ENCODE data around the gene PELI2. TPM values are rescaled to one million over a fixed set of nuclear protein-coding genes. Genes with fewer than 3 reads are reported as not detected.

Gene PELI2
- total RNA-seq, 1 donor from 2014 or later: 16.2 TPM

DNA sequence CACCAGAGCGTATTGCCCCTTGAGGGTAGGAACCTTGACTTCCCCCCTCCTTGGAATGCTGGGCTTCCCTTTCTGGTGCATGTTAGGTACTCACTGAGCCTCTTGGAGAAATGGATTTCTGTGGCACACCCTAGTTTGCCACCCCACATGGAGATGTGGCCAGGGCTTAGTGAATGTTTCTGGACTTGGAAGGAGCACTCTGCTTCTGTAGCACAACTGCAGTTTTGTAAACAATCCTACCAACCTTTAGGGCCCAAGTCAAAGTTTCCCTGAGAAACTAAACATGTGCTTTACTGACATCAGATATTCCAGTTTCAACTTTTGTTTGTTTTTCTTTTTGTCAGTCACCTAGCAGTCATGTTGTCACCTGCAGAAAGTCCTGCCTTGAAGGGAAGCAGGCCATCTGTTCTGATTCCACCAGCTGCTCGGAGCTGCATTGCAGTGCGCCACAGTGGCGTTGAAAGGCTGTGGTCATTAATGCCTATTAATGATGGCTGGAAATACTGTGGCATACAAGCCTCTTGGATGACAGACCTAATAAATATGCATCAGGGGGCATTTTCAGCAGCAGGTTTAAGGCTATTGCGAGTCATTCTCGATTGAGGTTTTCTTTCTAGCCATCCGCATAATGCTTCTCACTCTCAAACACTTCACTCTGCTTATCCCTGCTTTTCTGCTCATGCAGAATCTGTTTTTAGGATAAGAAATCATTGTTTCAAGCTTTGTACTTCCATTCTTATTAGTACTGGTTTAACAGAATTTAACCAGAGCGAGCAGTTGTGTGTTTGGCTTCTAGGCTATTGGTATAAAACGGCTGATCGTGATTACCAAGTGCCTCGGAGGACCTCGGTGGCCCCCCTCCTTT, 7.8 kb downstream of the PELI2 start:
- no peak for DNase-seq (ENCODE audit: low read depth, low spot score)

DNA sequence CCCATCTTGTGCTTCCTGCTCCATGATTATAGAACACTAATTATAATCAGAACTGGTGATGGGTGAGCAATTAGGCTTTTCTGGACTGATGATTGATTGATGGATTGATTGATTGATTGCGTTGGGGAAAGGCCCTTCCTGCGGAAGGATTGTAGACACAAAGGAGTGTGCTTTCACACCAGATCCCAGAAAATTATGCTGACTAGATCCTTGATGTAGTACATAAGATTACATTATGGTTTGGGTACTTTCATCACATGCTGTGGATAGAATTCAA, 8.4 kb downstream of the PELI2 start:
- H3K4me1 Mint-ChIP-seq: peaks cover 38% of the 10 kb centered on the region
- TF ChIP-seq, protein P1, sequence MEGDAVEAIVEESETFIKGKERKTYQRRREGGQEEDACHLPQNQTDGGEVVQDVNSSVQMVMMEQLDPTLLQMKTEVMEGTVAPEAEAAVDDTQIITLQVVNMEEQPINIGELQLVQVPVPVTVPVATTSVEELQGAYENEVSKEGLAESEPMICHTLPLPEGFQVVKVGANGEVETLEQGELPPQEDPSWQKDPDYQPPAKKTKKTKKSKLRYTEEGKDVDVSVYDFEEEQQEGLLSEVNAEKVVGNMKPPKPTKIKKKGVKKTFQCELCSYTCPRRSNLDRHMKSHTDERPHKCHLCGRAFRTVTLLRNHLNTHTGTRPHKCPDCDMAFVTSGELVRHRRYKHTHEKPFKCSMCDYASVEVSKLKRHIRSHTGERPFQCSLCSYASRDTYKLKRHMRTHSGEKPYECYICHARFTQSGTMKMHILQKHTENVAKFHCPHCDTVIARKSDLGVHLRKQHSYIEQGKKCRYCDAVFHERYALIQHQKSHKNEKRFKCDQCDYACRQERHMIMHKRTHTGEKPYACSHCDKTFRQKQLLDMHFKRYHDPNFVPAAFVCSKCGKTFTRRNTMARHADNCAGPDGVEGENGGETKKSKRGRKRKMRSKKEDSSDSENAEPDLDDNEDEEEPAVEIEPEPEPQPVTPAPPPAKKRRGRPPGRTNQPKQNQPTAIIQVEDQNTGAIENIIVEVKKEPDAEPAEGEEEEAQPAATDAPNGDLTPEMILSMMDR (conservative IDR thresholded peaks at IDR 0.05): no peak

More for the DNA sequence above, 7.8 kb downstream of the PELI2 start:
- Mint-ChIP-seq H3K9me3 (no peaks in the 10 kb centered on the region), H3K27me3 (ENCODE audit: low read depth) (peaks cover 18% of the 10 kb centered on the region), H3K4me1 (peaks cover 35% of the 10 kb centered on the region), H3K27ac (ENCODE audit: unreplicated experiment) (no peak overlapping the region), H3K36me3 (ENCODE audit: low read depth) (no peaks in the 10 kb centered on the region), H3K4me3 (no peak overlapping the region)
- TF ChIP-seq, protein P1 (conservative IDR thresholded peaks at IDR 0.05): no peak

DNA sequence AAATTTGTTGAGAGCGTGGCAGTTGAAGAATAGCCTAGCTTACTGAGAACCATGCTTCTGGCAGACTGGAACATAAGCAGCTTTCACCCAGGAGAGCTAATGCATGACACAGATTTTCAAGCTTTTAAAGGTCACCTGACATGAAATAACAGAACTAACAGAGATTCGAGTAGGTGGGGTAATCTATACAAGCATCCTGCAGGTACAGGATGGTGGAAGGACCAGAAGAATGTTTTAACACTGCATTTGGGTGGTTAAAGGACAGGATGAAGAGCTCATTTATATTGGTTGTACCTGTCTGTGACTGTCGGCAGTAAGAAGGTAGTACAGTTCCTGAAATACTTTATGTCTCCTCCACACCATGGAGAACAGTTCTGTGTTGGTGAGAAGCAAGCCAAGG, 8.9 kb downstream of the PELI2 start:
- Mint-ChIP-seq H3K9me3 (no peaks in the 10 kb centered on the region), H3K27ac (ENCODE audit: unreplicated experiment) (no peak overlapping the region), H3K4me1 (peaks cover 44% of the 10 kb centered on the region), H3K27me3 (ENCODE audit: low read depth) (peaks cover 13% of the 10 kb centered on the region), H3K36me3 (ENCODE audit: low read depth) (no peaks in the 10 kb centered on the region), H3K4me3 (no peak overlapping the region)
- no peak for DNase-seq (ENCODE audit: low read depth, low spot score)
- TF ChIP-seq, protein P1 (conservative IDR thresholded peaks at IDR 0.05): no peak

More for the DNA sequence above, 8.4 kb downstream of the PELI2 start:
- no peak overlapping the region for H3K27ac Mint-ChIP-seq (ENCODE audit: unreplicated experiment)
- no peak for DNase-seq (ENCODE audit: low read depth, low spot score)
- no peaks in the 10 kb centered on the region for H3K9me3 Mint-ChIP-seq
- H3K27me3 Mint-ChIP-seq (ENCODE audit: low read depth): peaks cover 16% of the 10 kb centered on the region
- H3K36me3 Mint-ChIP-seq (ENCODE audit: low read depth): no peaks in the 10 kb centered on the region
- H3K4me3 Mint-ChIP-seq: no peak overlapping the region

DNA sequence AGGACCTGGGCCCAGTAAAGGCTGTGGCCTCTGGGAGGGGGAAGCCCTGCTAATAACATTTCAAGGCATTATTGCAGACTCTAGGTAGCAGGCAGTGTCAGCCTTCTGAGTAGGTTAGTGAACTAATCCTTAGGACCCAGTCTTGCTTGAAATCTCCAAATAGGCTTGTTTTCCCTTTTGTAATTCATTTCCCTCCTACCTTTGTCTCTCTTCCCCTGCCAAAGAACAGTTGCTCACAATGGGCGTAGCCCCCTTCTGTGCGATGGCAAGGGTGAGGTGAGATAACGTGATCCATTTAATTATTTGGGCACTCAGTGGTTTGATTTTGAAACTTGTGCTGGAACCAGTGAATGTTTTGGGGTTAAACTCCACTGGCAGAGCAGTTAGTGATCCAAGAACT, 10.9 kb downstream of the PELI2 start:
- Mint-ChIP-seq H3K9me3 (no peaks in the 10 kb centered on the region), H3K27me3 (ENCODE audit: low read depth) (peaks cover 13% of the 10 kb centered on the region), H3K36me3 (ENCODE audit: low read depth) (no peaks in the 10 kb centered on the region), H3K4me3 (no peak overlapping the region), H3K27ac (ENCODE audit: unreplicated experiment) (no peak overlapping the region), H3K4me1 (peaks cover 59% of the 10 kb centered on the region)
- DNase-seq (ENCODE audit: low read depth, low spot score): no peak
- TF ChIP-seq, protein P1 (conservative IDR thresholded peaks at IDR 0.05): no peak

DNA sequence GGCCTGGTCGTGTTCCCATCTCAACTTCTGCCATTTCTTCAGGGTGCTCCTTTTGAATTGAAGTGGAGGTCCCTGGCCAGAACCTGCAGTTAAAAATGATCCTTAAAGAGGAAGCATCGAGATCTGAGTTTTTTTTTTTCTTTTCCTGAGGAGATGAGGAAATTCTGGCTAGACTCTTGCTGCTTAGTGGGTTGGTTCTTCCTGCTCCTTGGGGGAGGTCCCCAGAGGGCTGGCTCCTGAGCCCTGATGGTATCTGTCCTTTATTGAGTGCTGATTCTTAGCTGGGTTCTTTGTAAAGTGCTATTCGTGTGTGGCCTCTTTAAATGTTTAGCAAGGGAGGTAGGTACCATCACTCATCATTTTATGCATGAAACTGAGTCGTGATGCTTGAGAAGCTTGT, 11.7 kb downstream of the PELI2 start:
- Mint-ChIP-seq H3K27me3 (ENCODE audit: low read depth) (peaks cover 17% of the 10 kb centered on the region), H3K27ac (ENCODE audit: unreplicated experiment) (no peak overlapping the region), H3K36me3 (ENCODE audit: low read depth) (no peaks in the 10 kb centered on the region), H3K9me3 (no peaks in the 10 kb centered on the region), H3K4me1 (peaks cover 59% of the 10 kb centered on the region), H3K4me3 (no peak overlapping the region)
- no peak for DNase-seq (ENCODE audit: low read depth, low spot score)
- TF ChIP-seq, protein P1 (conservative IDR thresholded peaks at IDR 0.05): no peak

Measured in neural crest cell (in vitro differentiated cells).